VCaP (cell line): Measurements from ENCODE around the gene TMEM250.

Experiments used
- H3K27ac ChIP-seq: fragments of 450-650 bp; 2 replicates; pipeline ENCODE4 v1.5.1; 2017
- CTCF ChIP-seq: fragments of 450-650 bp; conservative IDR thresholded peaks from 2 replicates; pipeline ENCODE4 v1.5.1; 2017; ENCODE audit warnings: mild to moderate bottlenecking, moderate library complexity

The TMEM250 gene

GRCh38 chr9:136118320-136119060, at the start of gene TMEM250:
Gene TMEM250, minus strand, starts transcription at chr9:136118875. Its CDS starts 1,975 bp downstream, at chr9:136116900.
- TF ChIP-seq CTCF = peak; percentile 21
- peak within 1 kb of the TSS; percentile 99 for H3K27ac ChIP-seq

- H3K27ac ChIP-seq = no peak overlapping the region
- no peak for TF ChIP-seq CTCF
Measured at GRCh38 chr9:136163248-136163850, 44.7 kb upstream of the TMEM250 start.

- H3K27ac ChIP-seq = no peak overlapping the region
- no peak for TF ChIP-seq CTCF
Measured at GRCh38 chr9:136160995-136161610, 42.4 kb upstream of the TMEM250 start.

- no peak overlapping the region for H3K27ac ChIP-seq
- no peak for TF ChIP-seq CTCF
Measured at GRCh38 chr9:136160381-136160841, 41.7 kb upstream of the TMEM250 start.

- TF ChIP-seq CTCF = no peak
- no peak overlapping the region for H3K27ac ChIP-seq
Measured at GRCh38 chr9:136159851-136160250, 41.2 kb upstream of the TMEM250 start.

- no peak overlapping the region for H3K27ac ChIP-seq
- no peak for TF ChIP-seq CTCF
Measured at GRCh38 chr9:136157477-136158265, 39.0 kb upstream of the TMEM250 start.
